ENCODE results near the gene ELK4.

- TF ChIP-seq CTCF (IDR thresholded peaks at IDR 0.05) (no peak), POLR2A (IDR thresholded peaks at IDR 0.05) (no peak)
Measured at GRCh38 chr1:205595861-205596260, 36.0 kb downstream of the ELK4 start.

Data from thyroid gland (tissue), 4 donors.